K562 (cell line): ENCODE data around the gene STX18. TPM values are rescaled to one million over a fixed set of nuclear protein-coding genes. Genes with fewer than 3 reads are reported as not detected.
A peak's percentile ranks its signal among the peaks of the same experiment; 100 is the strongest.

Source experiments
- BCL6 ChIP-seq: fragments of 250-450 bp; sonication (Bioruptor Pico); IDR thresholded peaks from 2 replicates; pipeline ENCODE4 v1.4.0; 2020
- BRCA1 ChIP-seq, 2 experiments: fragments of 450-650 bp in 1 of 2; sonication (generic) in 1 of 2; formaldehyde crosslinking in 1 of 2; IDR thresholded peaks; 2 replicates each; pipeline versions ENCODE4 v1.5.0 to v1.6.1; 2017 to 2020; ENCODE audit warnings: mild to moderate bottlenecking in 1 of 2, missing genetic modification reagents in 1 of 2
- CBX3 ChIP-seq, 2 experiments: IDR thresholded peaks; 1 replicate in 1 of 2; 2 replicates in 1 of 2; pipeline ENCODE4 v1.6.1; 2012; ENCODE audit warnings: inconsistent platforms in 2 of 2, low read length in 2 of 2, borderline replicate concordance in 1 of 2, control low read depth in 1 of 2
- DIDO1 ChIP-seq: fragments of 450-650 bp; IDR thresholded peaks from 2 replicates; pipeline ENCODE4 v1.6.1; 2016; ENCODE audit warnings: low read depth, missing biosample characterization, missing genetic modification characterization
- E2F6 ChIP-seq, 2 experiments: IDR thresholded peaks; 2 replicates each; pipeline ENCODE4 v1.6.1; 2011; ENCODE audit warnings: borderline replicate concordance in 1 of 2, control low read depth in 1 of 2, low read depth in 1 of 2, low read length in 1 of 2, mild to moderate bottlenecking in 1 of 2, mixed read lengths in 1 of 2, moderate library complexity in 1 of 2; ENCODE audit not compliant: insufficient read depth in 1 of 2, insufficient read length in 1 of 2, poor library complexity in 1 of 2, severe bottlenecking in 1 of 2; ENCODE audit errors: extremely low read depth in 1 of 2
- FOXA1 ChIP-seq: fragments of 450-650 bp; IDR thresholded peaks from 2 replicates; pipeline ENCODE4 v1.6.1; 2016; ENCODE audit warnings: mild to moderate bottlenecking, borderline replicate concordance
- GATAD2A ChIP-seq: fragments of 450-650 bp; IDR thresholded peaks from 2 replicates; pipeline ENCODE4 v1.6.1; 2017
- HLTF ChIP-seq: fragments of 450-650 bp; IDR thresholded peaks from 2 replicates; pipeline ENCODE4 v1.6.1; 2016
- OTX1 ChIP-seq: fragments of 450-650 bp; formaldehyde crosslinking; IDR thresholded peaks from 2 replicates; pipeline ENCODE4 v1.4.0; 2022; ENCODE audit warnings: mild to moderate bottlenecking
- PHF21A ChIP-seq: fragments of 450-650 bp; IDR thresholded peaks from 2 replicates; pipeline ENCODE4 v1.6.1; 2017; ENCODE audit warnings: low read depth, borderline replicate concordance
- PHF8 ChIP-seq: fragments of 200-600 bp; sonication (generic); IDR thresholded peaks from 2 replicates; pipeline ENCODE4 v1.6.1; 2012; ENCODE audit warnings: mixed run types, mild to moderate bottlenecking, inconsistent platforms, low read length, moderate library complexity, borderline replicate concordance
- REST ChIP-seq, 2 experiments: fragments of 450-650 bp; formaldehyde crosslinking in 1 of 2; IDR thresholded peaks; 2 replicates each; pipeline versions ENCODE4 v1.4.0 to v1.6.1; 2014 to 2020; ENCODE audit warnings: mild to moderate bottlenecking in 2 of 2, borderline replicate concordance in 1 of 2, low read depth in 1 of 2
- YY1 ChIP-seq, 3 experiments: IDR thresholded peaks; 2 replicates each; pipeline ENCODE4 v1.6.1; 2011; ENCODE audit warnings: low read length in 2 of 3, mild to moderate bottlenecking in 2 of 3, moderate library complexity in 2 of 3, borderline replicate concordance in 1 of 3, control low read depth in 1 of 3, low read depth in 1 of 3; ENCODE audit not compliant: insufficient read depth in 3 of 3, insufficient replicate concordance in 2 of 3, control insufficient read depth in 1 of 3, insufficient read length in 1 of 3; ENCODE audit errors: extremely low read depth in 1 of 3
- ZNF316 ChIP-seq: fragments of 450-650 bp; IDR thresholded peaks from 2 replicates; pipeline ENCODE4 v1.6.1; 2016
- ZNF324 ChIP-seq: fragments of 250-450 bp; sonication (Bioruptor Pico); IDR thresholded peaks from 2 replicates; pipeline ENCODE4 v1.4.0; 2020; ENCODE audit warnings: mild to moderate bottlenecking
- ZNF431 ChIP-seq: sonication (generic); formaldehyde crosslinking; IDR thresholded peaks from 2 replicates; pipeline ENCODE4 v1.8.0; 2022; ENCODE audit warnings: mild to moderate bottlenecking, missing genetic modification reagents
- polyA plus RNA-seq, 8 experiments: library from polyadenylated mRNA; depleted of rRNA in 4 of 8; stranded (reverse) in 5 of 8; unstranded in 3 of 8; fragments of >200 nt; fragmentation: Nextera tagmentation in 2 of 8; fragmentation: Illumina TruSeq in 1 of 8; extraction: Ambion mirVana in 2 of 8; extraction: Trizol in 1 of 8; gene quantifications; 2 replicates each; pipeline versions ENCODE4 v1.2.1 to v1.2.3, GENCODE V29; 2011 to 2014; ENCODE audit warnings: inconsistent platforms in 1 of 8, missing spikeins in 1 of 8
- total RNA-seq, 7 experiments: library from RNA; depleted of rRNA in 6 of 7; stranded (reverse); fragments of >200 nt in 6 of 7; fragmentation: Illumina TruSeq in 2 of 7; extraction: Trizol in 2 of 7; gene quantifications; 2 replicates each; pipeline versions ENCODE4 v1.2.1 to v1.2.3, GENCODE V29; 2011 to 2021; ENCODE audit warnings: low replicate concordance in 1 of 7

Gene STX18
- total and polyA plus RNA-seq, 9 of the 15 experiments (the other 6 are each of a cell fraction or from before 2014, with no cell fraction given): 6.2 to 41.7 (median 22.7) TPM

- TF ChIP-seq REST (IDR thresholded peaks at IDR 0.05; ENCODE audit: borderline replicate concordance) (no peak), REST (CRISPR knock-in tag; IDR thresholded peaks at IDR 0.05; ENCODE audit: low read depth) (no peak), YY1 (IDR thresholded peaks at IDR 0.05; ENCODE audit: borderline replicate concordance in 1 of 3, control insufficient read depth in 1 of 3, extremely low read depth in 1 of 3, insufficient read depth in 3 of 3, insufficient read length in 1 of 3, insufficient replicate concordance in 2 of 3, low read depth in 1 of 3, low read length in 2 of 3) (peak in 1 of 3 experiments; percentile 10), OTX1 (CRISPR knock-in tag) (no peak), BRCA1 (IDR thresholded peaks at IDR 0.05) (no peak), BRCA1 (CRISPR knock-in tag; IDR thresholded peaks at IDR 0.05) (no peak), BCL6 (CRISPR knock-in tag) (no peak), GATAD2A (no peak), PHF8 (peak; percentile 37; the same call in 1 of the 2 replicates), CBX3 (IDR thresholded peaks at IDR 0.05; ENCODE audit: borderline replicate concordance in 1 of 2, low read length in 2 of 2) (no peak), HLTF (no peak), ZNF324 (no peak), ZNF431 (no peak), ZNF316 (no peak), FOXA1 (no peak), E2F6 (IDR thresholded peaks at IDR 0.05; ENCODE audit: borderline replicate concordance in 1 of 2, extremely low read depth in 1 of 2, insufficient read depth in 1 of 2, insufficient read length in 1 of 2, low read depth in 1 of 2, low read length in 1 of 2, poor library complexity in 1 of 2, severe bottlenecking in 1 of 2) (peak; percentile 85 to 92), DIDO1 (no peak), PHF21A (no peak)
Observed at GRCh38 chr4:4575284-4576211, 33.7 kb upstream of the STX18 start (continued).
